ENCODE measurements around the gene PCNX2. TPM values are rescaled to one million over a fixed set of nuclear protein-coding genes. Genes with fewer than 3 reads are reported as not detected.

Gene PCNX2
- total RNA-seq, 1 experiment from 2014 or later, result 15.3 TPM

- H2AFZ ChIP-seq (ENCODE audit: low read depth, low read length, poor library complexity, severe bottlenecking), result no peak overlapping the region
- CTCF ChIA-PET, result no interaction called here
- intact Hi-C loops (cut with micrococcal nuclease), result no loop called here
- H3K27ac ChIP-seq (ENCODE audit: low read depth, low read length), result no peak overlapping the region
- POLR2A ChIA-PET, result no interaction called here
- H4K20me1 ChIP-seq (ENCODE audit: insufficient read depth), result no peaks in the 10 kb centered on the region
- peaks cover 17% of the 10 kb centered on the region for H3K79me2 ChIP-seq (ENCODE audit: insufficient read depth, low read length)
- H3K36me3 ChIP-seq (ENCODE audit: control insufficient read depth in 1 of 2, insufficient read depth in 2 of 2, low read length in 2 of 2), result peaks cover 0 to 12% of the 10 kb centered on the region in 2 experiments; a peak in 1 of 4 replicates
- peaks cover 0 to 4% of the 10 kb centered on the region in 2 experiments; a peak in 1 of 4 replicates for H3K9me3 ChIP-seq (ENCODE audit: control insufficient read depth in 1 of 2, insufficient read depth in 1 of 2, low read depth in 1 of 2, low read length in 2 of 2)
- RAD21 ChIA-PET (ENCODE audit: low non-redundant PET in 1 of 2, low total read pairs in 2 of 2, uncharacterized antibody in 2 of 2, unreplicated experiment in 2 of 2), result no interaction called here
- H3K4me1 ChIP-seq (ENCODE audit: control insufficient read depth in 1 of 2, insufficient read depth in 2 of 2, low read length in 2 of 2), result peaks cover 18 to 26% of the 10 kb centered on the region in 2 experiments
- no peak for TF ChIP-seq FOSL1 (IDR thresholded peaks at IDR 0.05; ENCODE audit: low read depth)
- H3K9me2 ChIP-seq (ENCODE audit: insufficient read depth), result no peaks in the 10 kb centered on the region
- no peaks in the 10 kb centered on the region for H3K27me3 ChIP-seq (ENCODE audit: insufficient read depth, low read length)
- DNase-seq (ENCODE audit: low read depth, low spot score) (no peak), ATAC-seq (no peak)
- H3K4me2 ChIP-seq (ENCODE audit: low read length), result no peak overlapping the region
- BruUV-seq (replicated peaks), result no TSS peak
- H3K9ac ChIP-seq (ENCODE audit: low read length), result no peak overlapping the region
- no peak overlapping the region for H3K4me3 ChIP-seq (replicated peaks in 1 of 2; ENCODE audit: low read depth in 1 of 2, low read length in 2 of 2)
Observed at GRCh38 chr1:232954594-232955365, 340.7 kb downstream of the PCNX2 start.

DNA sequence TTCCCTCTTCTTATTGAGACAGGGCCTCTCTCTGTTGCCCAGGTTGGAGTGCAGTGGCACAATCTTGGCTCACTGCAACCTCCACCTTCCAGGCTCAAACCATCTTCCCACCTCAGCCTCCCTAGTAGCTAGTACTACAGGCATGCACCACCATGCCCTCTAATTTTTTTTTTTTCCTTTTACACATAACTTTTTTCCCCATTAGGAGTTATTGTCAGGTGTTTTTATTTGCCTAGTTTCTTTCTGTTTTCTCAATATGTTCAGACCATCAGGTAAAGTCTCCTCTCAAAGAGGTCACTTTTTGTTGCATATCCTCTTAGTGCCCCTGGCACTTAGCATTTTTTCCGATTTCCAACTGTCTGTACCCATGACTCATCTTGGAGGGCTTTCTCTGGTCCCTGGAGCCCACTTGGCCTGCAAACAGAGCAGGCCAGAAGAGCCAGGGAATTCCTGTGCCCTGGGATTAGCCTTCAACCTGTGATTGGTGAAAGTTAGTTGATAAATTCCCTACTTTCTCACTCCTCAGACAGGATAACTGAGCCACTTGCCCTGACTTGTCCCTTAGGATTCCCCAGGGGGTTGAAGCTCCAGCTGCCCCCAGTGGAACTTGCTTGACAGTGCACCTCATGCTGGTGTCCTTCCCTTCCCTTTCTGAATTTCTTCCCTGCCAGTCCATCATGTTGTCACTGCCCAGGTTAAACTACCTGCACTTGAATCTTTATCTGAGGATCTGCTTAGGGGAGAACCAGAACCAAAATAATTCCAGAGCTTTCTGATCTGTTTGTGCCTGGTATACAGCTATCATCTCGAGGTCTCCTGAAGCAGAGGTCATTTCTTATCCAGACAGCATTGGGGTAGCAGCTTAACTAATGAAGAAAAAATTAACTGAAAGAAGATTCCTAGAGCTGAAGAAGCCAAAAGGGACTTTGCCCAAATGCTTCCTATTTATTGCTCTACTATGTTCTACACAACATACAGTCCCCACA, 342.7 kb downstream of the PCNX2 start:
- Histone ChIP-seq H2AFZ (ENCODE audit: low read depth, low read length, poor library complexity, severe bottlenecking) (no peak overlapping the region), H3K4me2 (ENCODE audit: low read length) (peak overlapping the region; percentile 94), H4K20me1 (ENCODE audit: insufficient read depth) (no peaks in the 10 kb centered on the region), H3K9me3 (ENCODE audit: control insufficient read depth in 1 of 2, insufficient read depth in 1 of 2, low read depth in 1 of 2, low read length in 2 of 2) (no peaks in the 10 kb centered on the region), H3K9me2 (ENCODE audit: insufficient read depth) (no peaks in the 10 kb centered on the region), H3K4me1 (ENCODE audit: control insufficient read depth in 1 of 2, insufficient read depth in 2 of 2, low read length in 2 of 2) (peaks cover 23 to 33% of the 10 kb centered on the region in 2 experiments), H3K9ac (ENCODE audit: low read length) (no peak overlapping the region), H3K79me2 (ENCODE audit: insufficient read depth, low read length) (peaks cover 17% of the 10 kb centered on the region), H3K27ac (ENCODE audit: low read depth, low read length) (peak overlapping the region; percentile 52), H3K36me3 (ENCODE audit: control insufficient read depth in 1 of 2, insufficient read depth in 2 of 2, low read length in 2 of 2) (peaks cover 0 to 3% of the 10 kb centered on the region in 2 experiments; a peak in 1 of 4 replicates), H3K27me3 (ENCODE audit: insufficient read depth, low read length) (no peaks in the 10 kb centered on the region), H3K4me3 (replicated peaks in 1 of 2; ENCODE audit: low read depth in 1 of 2, low read length in 2 of 2) (no peak overlapping the region)
- no TSS peak for BruUV-seq (replicated peaks)
- ATAC-seq, result peak; percentile 78
- POLR2A ChIA-PET, result no interaction called here
- DNase-seq (ENCODE audit: low read depth, low spot score), result peak; percentile 57
- CTCF ChIA-PET, result interaction anchor here (0.9 to 1.3 kb wide), 2 partner anchors 72 to 325 kb away, joined by 3 read pairs; no protein-coding TSS in a partner anchor
- RAD21 ChIA-PET (ENCODE audit: low non-redundant PET in 1 of 2, low total read pairs in 2 of 2, uncharacterized antibody in 2 of 2, unreplicated experiment in 2 of 2), result interaction anchor here in 1 of 2 experiments (0.9 kb wide), 1 partner anchor 316 kb away, joined by 3 read pairs; no protein-coding TSS in a partner anchor
- TF ChIP-seq CBX3 (IDR thresholded peaks at IDR 0.05; ENCODE audit: low read depth) (peak; percentile 32; the same call in 1 of the 2 replicates), RAD21 (IDR thresholded peaks at IDR 0.05; ENCODE audit: low read depth) (peak; percentile 58), CTCF (IDR thresholded peaks at IDR 0.05 in 2 of 3, conservative IDR thresholded peaks at IDR 0.05 in 1 of 3; ENCODE audit: borderline replicate concordance in 1 of 3, insufficient read depth in 1 of 3, low read depth in 2 of 3, low read length in 2 of 3) (peak in 2 of 3 experiments; percentile 76 to 88; a peak in 4 of 6 replicates), EZH2phosphoT487 (IDR thresholded peaks at IDR 0.05; ENCODE audit: borderline replicate concordance) (no peak)
- intact Hi-C loops (cut with micrococcal nuclease), result no loop called here

All from HCT116 (cell line).